NCI-H1694 treated with DMSO at 0.1 percent for 48 hours (cell line): ENCODE data around the gene ZNF146.
"Not testable (repeated sequence)": the region's sequence is repeated elsewhere in the genome, so short reads cannot be mapped to it uniquely, and the experiment has no call there.

Source experiments
- DNase-seq: peaks from one replicate; lab custom pipeline; 2025; lab: John Stamatoyannopoulos, UW

Gene ZNF146

DNA sequence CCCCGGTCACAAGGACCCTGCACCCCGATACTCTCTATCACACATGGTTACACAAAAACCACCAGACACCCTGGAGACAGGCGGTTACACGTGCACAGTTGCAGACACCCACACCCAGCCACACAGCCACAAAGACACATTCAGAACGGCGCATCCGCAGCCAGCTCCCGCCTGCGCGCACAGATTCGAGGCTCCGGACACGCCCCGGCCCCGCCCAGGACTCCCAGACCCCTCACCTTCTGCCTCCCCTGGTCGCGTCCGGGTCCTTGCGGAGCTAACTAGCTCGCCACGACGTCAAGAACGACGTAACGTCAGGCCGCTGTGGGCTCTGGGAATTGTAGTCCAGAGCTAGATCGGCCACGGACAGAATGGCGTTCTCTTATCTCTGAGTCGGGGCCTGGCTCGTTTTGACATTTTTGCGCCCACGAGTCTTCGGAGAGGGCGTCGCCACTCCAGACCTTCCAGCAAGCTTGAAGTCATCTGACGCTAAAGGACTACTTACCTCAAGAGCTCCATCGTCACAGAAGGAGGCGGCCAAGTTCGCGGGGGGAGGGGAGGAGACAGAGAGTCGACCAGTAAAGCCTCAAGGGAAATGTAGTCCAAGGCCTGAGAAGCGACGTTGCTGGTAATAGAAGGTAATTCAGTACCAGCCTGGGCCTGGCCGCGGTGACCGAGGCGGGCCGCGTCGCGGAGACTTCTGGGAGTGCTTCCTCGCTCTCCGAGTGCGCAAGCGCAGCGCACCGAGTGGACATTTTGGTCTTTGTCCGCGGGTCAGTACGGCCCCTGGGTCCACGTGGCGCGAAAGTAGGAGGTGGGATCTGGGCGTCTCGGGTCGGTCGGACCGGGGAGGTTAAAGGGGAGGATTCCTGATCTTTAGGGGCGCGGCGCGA lies at the start of gene ZNF146, which contains the start of gene ZNF565:
Gene ZNF146, plus strand, starts transcription at position 721 of the 890 bp plus-strand sequence. CDS start 21,335 bp downstream, outside the sequence.
Gene ZNF565, minus strand, starts transcription at position 280 of the 890 bp plus-strand sequence. CDS start 12,680 bp downstream, outside the sequence.
- DNase-seq: peak; percentile 99

DNA sequence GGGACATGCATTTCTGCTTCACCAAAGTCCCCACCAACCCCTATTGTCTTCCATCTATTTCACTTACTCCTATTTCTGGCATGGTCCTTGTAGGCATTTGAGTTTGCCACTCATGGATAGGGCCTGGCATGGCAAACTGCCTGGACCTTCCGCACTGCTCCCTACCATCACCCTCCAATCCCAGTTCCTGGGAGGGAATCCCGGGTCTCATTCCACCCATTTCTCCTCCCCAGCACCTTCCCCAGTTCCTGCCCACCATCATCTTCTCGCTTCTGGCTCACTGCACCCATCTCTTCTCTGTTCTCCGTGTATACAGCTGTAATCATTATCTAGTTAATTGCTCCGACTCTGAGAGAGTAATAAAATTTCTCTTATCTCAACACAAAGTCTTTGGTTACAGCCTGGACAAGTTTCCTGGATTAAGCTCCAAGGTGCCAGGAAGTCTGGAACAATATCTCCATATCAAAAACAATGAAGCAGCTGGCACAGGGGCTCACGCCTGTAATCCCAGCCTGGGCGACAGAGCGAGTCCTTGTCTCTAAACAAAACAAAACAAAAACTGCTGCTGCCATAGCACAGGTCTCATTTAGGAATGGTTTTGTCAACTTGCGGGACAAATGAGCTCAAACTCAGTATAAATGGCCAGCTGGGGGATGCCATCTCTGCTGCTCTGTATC lies 45.7 kb upstream of the ZNF146 start:
- DNase-seq: peak; percentile 23

- no peak for DNase-seq
Observed at GRCh38 chr19:36172852-36173251, 42.1 kb upstream of the ZNF146 start.

DNA sequence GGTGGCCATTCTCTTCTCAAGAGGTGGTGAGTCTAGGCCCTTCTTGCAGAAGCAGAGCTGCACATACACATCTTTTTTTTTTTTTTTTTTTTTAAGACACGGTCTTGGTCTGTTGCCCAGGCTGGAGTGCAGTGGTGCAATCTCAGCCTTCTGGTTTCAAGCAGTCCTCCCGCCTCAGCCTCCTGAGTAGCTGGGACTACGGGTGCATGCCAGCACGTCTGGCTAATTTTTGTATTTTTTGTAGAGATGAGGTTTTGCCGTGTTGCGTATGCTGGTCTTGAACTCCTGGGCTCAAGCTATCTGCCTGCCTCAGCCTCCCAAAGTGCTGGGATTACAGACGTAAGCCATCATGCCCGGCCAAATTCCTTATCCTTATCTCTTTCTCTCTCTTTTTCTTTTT lies 41.1 kb upstream of the ZNF146 start:
- not testable (repeated sequence) for DNase-seq

- DNase-seq: not testable (repeated sequence)
Observed at GRCh38 chr19:36179077-36179476, 35.8 kb upstream of the ZNF146 start.

DNA sequence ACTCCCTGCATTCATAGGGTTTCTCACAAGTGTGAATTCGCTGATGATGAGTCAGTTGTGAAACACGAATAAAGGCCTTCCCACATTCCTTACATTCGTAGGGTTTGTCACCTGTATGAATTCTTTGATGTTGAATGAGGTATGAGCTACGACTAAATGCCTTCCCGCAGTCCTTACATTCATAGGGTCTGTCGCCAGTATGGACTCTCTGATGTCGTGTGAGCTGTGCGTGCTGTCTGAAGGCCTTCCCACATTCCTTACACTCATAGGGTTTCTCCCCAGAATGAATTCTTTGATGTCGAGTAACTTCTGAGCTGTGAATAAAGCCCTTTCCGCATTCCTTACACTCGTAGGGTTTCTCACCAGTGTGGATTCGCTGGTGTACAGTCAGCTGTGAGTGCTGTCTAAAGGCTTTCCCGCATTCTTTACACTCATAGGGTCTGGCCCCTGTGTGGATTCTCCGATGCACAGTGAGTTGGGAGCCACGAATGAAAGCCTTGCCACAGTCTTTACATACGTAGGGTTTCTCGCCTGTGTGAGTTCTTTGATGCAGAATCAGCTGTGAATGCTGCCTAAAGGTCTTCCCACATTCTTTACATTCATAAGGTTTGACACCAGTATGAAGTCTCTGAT lies 32.2 kb upstream of the ZNF146 start:
- DNase-seq: no peak

GRCh38 chr19:36183245-36183628 lies 31.7 kb upstream of the ZNF146 start:
- no peak for DNase-seq

DNA sequence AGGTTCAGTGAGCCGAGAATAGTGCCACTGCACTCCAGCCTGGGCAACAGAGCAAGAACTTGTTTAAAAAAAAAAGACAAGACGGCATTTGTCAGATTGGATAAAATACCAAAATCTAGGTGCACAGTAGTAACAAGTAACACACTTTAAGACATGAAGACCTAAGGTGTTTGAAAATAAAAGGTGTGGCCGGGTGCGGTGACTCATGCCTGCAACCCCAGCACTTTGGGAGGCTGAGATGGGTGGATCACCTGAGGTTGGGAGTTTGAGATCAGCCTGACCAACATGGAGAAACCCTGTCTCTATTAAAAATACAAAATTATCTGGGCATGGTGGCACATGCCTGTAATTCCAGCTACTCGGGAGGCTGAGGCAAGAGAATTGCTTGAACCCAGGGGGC lies 28.2 kb upstream of the ZNF146 start:
- DNase-seq: not testable (repeated sequence)

GRCh38 chr19:36196249-36196648 lies 18.7 kb upstream of the ZNF146 start:
- no peak for DNase-seq

DNA sequence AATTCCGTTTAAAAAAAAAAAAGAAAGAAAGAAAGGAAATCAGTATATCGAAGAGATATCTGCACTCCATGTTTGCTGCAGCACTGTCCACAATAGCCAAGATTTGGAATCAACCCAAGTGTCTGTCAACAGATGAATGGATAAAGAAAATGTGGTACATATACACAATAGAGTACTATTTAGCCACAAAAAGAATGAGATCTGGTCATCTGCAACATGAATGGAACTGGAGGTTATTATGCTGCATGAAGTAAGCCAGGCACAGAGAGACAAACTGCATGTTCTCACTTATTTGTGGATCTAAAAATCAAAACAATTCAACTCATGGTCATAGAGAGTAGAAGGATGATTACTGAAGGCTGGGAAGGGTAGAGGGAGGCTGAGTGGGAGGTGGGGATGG lies 16.8 kb upstream of the ZNF146 start:
- DNase-seq: no peak

GRCh38 chr19:36201684-36202083 lies 13.2 kb upstream of the ZNF146 start:
- no peak for DNase-seq

GRCh38 chr19:36203293-36203692 lies 11.6 kb upstream of the ZNF146 start:
- DNase-seq: no peak

DNA sequence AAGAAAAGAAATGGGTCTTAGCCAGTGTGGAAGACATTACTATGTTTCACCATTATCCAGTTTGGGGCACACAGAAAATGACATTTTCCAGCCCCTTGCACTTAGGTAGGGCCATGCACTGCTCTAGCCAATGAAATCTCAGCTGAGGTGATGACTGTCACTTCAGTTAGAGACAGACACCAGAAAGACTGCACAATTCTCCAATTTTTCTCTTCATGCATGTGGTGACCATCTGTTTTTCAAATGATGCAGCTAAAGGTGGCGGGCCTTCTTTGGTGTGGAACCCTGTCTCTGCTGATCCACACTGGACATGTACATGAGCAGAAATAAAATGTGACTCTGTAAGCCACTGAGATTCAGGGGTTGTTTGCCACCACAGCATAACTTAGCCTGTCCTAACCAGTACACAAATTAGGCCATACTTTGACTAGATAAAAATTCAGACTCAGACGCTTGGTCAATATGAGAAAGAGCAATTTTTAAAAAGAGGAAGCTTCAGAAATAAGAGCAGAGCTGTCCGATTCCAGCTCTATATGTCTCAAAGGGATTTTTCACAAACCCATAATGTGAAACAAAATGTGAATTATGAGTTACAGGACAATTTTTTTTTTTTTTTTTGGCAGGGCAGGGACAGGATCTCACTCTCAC lies 7.2 kb upstream of the ZNF146 start:
- no peak for DNase-seq

GRCh38 chr19:36209372-36209771 lies 5.5 kb upstream of the ZNF146 start:
- no peak for DNase-seq

GRCh38 chr19:36210497-36210896 lies 4.4 kb upstream of the ZNF146 start:
- DNase-seq: no peak

GRCh38 chr19:36212895-36213294 lies 2.0 kb upstream of the ZNF146 start:
- no peak for DNase-seq

GRCh38 chr19:36215276-36216123 lies 594 bp downstream of the ZNF146 start:
- peak; percentile 77 for DNase-seq

DNA sequence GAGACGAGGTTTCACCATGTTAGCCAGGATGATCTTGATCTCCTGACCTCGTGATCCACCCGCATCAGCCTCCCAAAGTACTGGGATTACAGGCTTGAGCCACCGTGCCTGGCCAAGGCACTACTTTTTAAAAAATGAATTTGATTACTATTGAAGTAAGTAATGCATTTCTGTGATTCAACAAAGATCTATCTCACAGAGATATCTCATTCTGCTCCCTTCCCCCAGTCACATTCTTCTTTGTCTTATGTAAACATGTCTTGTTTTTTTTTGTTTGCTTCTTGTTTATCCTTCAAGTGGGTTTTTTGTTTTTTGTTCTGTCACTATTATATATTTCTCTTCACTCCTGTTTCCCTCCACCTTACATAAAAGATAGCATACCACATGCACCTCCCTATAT lies 6.6 kb downstream of the ZNF146 start:
- no peak for DNase-seq

DNA sequence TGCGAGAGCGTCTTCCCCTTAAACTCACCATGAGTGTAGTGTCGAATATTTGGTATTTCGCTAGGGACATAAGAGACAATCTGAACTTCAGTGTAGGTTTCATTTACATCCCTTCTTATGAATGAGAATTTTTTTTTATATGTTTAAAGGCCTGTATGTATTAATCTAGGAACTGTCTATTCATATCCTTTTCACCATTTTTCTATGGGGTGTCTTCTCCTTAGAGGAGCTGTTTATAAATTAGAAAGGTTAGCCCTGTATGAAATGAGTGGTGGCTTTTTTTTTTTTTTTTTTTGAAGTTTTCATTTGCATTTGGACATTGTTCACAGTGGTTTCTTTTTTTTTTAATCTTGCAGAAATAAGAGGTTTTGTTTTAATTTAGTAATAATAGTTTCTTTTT lies 7.6 kb downstream of the ZNF146 start:
- no peak for DNase-seq

DNA sequence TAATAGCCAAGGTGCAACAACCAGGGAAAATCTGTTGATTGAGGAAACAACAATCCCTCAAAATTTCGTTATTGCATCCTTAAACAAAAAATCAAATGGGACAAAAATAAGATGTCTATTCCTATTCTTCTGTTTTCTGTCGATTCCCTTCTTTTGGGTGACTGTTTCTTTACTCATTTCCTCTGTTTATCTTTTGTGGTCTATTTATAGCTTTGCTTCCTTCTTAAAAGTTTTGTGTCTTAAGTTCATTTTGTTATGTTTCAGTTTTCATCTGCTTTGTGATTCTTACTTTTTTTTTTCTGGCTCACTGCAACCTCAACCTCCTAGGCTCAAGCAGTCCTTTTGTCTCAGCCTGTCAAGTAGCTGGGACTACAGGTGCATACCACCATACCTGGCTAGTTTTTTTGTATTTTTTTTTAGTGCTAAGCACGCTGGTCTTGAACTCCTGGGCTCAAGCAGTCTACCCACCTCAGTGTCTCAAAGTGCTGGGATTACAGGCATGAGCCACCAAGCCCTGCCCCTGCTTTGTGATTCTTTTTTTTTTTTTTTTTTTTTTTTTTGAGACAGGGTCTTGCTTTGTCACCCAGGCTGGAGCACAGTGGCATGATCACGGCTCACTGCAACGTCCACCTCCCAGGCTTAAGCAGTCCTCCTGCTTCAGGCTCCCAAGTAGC lies 10.4 kb downstream of the ZNF146 start:
- no peak for DNase-seq

GRCh38 chr19:36233626-36234025 lies 18.7 kb downstream of the ZNF146 start:
- DNase-seq: not testable (repeated sequence)
